Left lobe of liver (tissue), 2 donors: Measurements from ENCODE around the gene TTC28. TPM values are rescaled to one million over a fixed set of nuclear protein-coding genes. Genes with fewer than 3 reads are reported as not detected.
"Not testable (repeated sequence)": the region's sequence is repeated elsewhere in the genome, so short reads cannot be mapped to it uniquely, and the experiment has no call there.

ENCODE experiments used
- ATAC-seq: fragments of 200-7000 bp; cut with Tn5 transposase; one replicate; pipeline ENCODE4 v1.9.1; 2020; ENCODE audit warnings: mild to moderate bottlenecking, moderate library complexity
- DNase-seq: peaks from one replicate; pipeline ENCODE4 v3.0.0-alpha.2; 2020; ENCODE audit warnings: low spot score
- total RNA-seq: library from RNA; stranded (reverse); gene quantifications from one replicate; pipeline ENCODE4 v1.2.1, GENCODE V29; 2021
- donor health status: DM: no; HTN: no; CAD: no; lungs with moderate emphysema.
- donor health status: DM: no; HTN: yes; CAD: no.

The TTC28 gene
- total RNA-seq, 1 donor from 2014 or later: 12.3 TPM

DNA sequence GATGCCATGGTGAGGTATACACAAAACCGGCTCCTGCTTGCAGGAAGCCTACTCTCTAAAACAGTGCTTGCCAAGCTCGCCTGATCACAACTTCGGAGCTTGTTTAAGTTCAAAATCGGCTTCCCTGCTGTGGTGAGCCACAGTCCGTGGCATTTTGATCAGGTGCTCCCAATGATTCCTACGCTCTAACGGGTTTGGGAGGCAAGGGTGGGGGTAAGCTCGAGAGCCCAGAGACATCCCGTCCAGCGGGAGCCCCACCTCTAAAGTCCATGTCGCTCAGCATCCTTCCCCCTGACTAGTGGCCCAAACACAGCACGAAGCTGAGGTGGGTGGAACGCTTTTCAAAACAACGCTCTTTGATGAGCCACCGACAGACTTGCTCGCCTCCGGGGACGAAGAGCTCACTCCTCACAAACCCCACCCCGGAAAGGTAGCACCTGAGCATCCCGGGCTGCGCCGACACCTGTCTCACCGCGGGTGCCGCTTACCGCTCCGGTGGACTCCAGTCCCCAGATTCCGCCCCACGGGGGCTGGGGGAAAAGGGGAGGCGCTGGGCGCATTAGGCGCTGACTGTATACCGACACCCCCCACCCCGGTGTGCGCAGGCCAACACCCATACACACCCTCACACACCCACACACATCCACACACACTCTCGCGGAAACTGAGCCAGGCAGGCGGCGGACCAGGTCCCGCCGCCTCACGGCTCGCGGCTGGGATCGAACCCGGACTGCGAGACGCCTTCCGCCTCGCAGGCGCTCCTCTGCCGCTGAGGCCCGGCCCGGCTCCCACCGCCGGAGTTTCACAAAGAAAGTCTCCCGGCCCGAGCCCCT, 646 bp downstream of the TTC28 start:
- not testable (repeated sequence) for ATAC-seq
- peak; percentile 49 for DNase-seq

DNA sequence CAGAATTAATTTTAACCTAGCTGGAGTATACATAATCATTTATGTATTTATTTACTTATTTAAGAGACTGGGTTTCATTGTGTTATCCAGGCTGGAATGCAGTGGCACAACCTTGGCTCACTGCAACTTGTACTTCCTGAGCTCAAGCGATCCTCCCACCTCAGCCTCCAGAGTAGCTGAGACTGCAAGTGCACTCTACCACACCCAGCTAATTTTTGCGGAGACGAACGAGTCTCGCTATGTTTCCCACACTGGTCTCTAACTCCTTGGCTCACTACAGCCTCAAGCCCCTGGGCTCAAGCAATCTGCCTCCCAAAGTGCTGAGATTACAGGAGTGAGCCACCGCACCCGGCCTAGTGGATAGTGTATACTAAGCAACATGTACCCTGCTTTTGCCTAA, 1.5 kb downstream of the TTC28 start:
- ATAC-seq: not testable (repeated sequence)

DNA sequence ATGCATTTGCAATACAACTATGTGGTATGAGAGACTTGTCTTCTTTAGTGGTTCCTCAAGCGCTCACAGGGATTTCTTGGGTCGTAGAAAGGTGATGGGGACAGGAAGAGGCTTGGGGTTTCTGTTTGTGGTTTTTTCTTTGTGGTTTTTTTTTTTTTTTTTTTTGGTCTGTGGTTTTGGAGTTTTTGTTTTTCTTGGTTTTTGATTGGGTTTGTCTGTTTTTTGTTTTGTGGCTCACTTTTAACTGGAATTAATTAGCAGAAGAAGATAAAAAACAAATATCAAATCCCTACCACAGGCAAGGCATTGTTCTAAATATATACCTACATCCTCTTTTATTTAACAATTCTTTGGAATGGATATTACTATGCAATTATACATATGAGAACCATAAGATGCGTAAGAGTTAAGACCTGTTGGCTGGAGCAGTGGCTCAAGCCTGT, 5.5 kb downstream of the TTC28 start:
- DNase-seq (no peak), ATAC-seq (no peak)

More for the DNA sequence above, 1.5 kb downstream of the TTC28 start:
- not testable (repeated sequence) for DNase-seq

DNA sequence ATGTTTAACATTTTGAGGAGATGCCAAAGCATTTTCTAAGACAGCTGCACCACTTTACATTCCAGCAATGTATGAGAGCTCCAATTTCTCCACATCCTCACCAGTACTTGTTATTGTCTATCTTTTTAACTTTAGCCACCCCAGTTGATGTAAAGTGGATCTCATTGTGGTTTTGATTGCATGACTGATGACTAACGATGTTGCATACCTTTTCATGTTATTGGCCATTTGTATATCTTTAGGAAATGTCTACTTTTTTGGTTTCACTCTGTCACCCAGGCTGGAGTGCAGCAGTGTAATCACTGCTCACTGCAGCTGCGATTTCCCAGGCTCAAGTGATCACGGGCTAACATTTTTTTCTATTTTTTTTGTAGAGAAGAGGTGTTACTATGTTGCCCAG, 8.9 kb downstream of the TTC28 start:
- ATAC-seq: no peak
- DNase-seq: no peak

GRCh38 chr22:28670161-28670560, 9.5 kb downstream of the TTC28 start:
- DNase-seq (no peak), ATAC-seq (no peak)

DNA sequence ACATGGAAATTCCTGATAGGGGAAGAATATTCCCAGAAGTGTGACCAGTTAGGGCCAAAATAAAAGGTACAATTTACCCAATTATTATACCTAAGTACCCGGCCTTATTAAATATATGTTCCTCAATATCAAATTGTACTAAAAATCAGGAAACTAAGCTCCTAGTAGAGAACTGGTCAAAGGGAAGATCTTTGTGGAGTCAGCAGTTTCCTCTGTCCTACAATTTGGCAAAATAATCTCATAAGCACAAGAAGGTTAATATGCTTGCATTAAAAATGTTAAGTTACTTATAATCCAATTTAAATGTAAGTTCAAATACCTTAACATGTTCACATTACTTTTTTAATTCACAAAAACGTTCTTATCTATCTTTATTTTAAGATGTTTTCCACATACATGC, 10.3 kb downstream of the TTC28 start:
- no peak for ATAC-seq
- DNase-seq: no peak

GRCh38 chr22:28663569-28663942, 16.1 kb downstream of the TTC28 start:
- DNase-seq, ATAC-seq: not testable (repeated sequence)

- no peak for DNase-seq
- ATAC-seq: no peak
These were observed 21.2 kb downstream of the TTC28 start for GRCh38 chr22:28658448-28658847.

DNA sequence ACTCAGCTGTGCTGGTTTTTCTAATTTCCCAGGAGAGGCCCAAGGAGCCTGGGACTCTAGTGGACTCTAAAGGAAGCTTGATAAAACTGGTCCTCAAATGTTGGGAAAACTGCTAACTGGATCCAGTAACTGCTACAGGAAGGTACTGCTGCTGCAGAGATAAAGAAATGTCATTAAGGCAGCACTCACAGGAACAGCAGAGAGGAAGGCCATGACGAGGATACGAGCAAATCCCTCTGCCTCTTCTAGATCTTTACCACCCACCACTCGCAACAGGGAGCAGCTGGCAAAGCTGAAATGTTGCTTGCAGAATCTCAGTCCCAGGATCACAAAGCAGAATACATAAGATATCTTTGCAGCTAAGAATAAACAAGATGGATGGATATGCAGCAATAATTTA, 23.5 kb downstream of the TTC28 start:
- DNase-seq: no peak
- ATAC-seq: no peak

DNA sequence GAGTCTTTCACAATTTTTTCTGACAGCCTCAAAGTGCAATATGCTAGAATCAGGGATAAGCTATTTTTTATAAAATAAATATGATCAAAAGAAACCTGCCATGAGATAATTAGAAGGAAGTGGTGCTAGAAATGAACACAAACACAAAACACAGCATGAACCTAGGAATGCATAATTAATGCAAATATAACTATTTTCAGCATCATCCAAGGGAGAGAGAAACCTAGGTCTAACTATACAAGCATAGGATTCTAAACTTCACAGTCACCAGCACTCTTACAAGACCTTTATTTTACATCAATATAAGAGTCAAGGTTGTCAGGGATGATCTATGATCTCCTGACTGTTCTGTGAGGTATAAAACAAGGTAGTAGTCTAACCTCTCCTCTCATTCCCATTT, 29.2 kb downstream of the TTC28 start:
- ATAC-seq: no peak
- no peak for DNase-seq

GRCh38 chr22:28648792-28649191, 30.8 kb downstream of the TTC28 start:
- ATAC-seq (no peak), DNase-seq (no peak)

DNA sequence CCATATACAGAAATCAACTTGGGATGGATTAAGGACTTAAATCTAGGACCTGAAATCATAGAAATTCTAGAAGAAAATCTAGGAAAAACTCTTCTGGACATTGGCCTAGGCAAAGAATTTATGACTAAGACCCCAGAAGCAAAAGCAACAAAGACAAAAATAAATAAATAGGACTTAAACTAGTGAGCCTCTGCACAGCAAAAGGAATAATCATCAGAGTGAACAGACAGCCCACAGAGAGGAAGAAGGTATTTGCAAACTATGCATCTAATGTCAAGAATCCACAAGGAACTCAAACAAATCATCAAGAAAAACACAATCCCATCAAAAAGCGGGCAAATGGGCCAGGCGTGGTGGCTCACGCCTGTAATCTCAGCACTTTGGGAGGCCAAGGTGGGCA, 32.4 kb downstream of the TTC28 start:
- no peak for DNase-seq
- no peak for ATAC-seq

- DNase-seq (no peak), ATAC-seq (no peak)
These were observed 40.3 kb downstream of the TTC28 start for GRCh38 chr22:28639321-28639720.

- DNase-seq: no peak
These were observed 42.4 kb downstream of the TTC28 start for GRCh38 chr22:28637225-28637624.

GRCh38 chr22:28630177-28630574, 49.5 kb downstream of the TTC28 start:
- DNase-seq: no peak
- no peak for ATAC-seq

More at GRCh38 chr22:28637225-28637624, 42.4 kb downstream of the TTC28 start:
- no peak for ATAC-seq

DNA sequence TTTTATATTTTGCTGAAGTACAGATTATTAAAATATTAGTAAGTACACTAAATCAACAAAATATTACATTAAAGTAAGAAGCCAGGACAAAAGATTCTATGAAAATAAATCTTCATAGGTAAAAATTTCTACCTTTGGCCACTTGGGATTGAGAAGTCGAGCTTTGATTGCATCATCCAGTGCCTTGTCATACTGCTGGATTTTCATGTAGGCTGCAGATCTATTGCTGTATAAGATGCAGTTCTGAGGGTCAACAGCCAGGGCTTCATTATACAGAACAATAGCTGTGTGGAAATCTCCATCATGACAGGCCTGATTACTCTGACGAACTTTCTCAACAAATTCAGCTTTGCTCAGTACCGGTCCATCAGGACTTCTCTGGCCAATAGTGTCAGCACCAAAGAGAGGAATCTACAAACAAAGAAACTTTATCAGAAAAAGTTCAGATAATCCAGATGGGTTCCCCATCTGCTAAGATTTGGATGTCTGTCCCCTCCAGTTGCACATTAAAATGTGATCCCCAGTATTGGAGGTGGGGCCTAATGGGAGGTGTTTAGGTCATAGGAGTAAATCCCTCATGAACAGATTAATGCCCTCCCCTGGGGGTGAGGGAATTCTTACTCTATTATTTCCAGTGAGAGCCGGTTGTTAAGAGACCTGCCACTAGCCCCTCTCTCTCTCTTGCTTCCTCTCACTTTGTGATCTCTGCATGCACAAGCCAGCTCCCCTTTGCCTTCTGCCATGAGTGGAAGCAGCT, 50.0 kb downstream of the TTC28 start:
- no peak for DNase-seq
- ATAC-seq: no peak

- ATAC-seq (no peak), DNase-seq (no peak)
These were observed 50.9 kb downstream of the TTC28 start for GRCh38 chr22:28628766-28629165.

DNA sequence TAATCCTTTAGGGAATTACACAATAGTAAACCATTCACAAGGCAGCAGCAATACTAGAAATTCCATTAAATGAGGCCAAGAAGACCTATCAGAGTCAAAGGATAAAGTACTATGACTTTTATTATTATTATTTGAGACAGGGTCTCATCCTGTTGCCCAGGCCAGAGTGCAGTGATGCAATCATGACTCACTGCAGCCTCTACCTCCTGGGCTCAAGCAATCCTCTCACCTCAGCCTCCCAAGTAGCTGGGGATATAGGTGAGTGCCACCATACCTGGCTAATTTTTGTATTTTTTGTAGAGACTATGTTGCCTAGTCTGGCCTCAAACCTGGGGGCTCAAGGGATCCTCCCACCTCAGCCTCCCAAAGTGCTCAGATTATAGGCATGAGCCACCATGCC, 51.8 kb downstream of the TTC28 start:
- DNase-seq (no peak), ATAC-seq (no peak)

GRCh38 chr22:28620244-28620922, 59.3 kb downstream of the TTC28 start:
- DNase-seq: no peak
- ATAC-seq: no peak

- no peak for ATAC-seq
- DNase-seq: no peak
These were observed 60.4 kb downstream of the TTC28 start for GRCh38 chr22:28619236-28619635.

GRCh38 chr22:28615423-28615822, 64.2 kb downstream of the TTC28 start:
- not testable (repeated sequence) for ATAC-seq, DNase-seq

DNA sequence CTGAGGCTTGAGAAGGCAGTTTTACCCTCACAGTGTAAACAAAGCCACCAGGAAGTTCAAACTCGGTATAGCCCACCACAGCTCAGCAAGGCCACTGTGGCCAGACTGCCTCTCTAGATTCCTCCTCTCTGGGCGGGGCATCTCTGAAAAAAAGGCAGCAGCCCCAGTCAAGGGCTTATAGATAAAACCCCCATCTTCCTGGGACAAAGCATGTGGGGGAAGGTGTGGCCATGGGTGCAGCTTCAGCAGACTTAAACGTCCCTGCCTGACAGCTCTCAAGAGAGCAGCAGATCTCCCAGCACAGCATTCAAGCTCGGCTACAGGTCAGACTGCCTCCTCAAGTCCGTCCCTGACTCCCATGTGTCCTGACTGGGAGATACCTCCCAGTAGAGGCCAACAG, 69.7 kb downstream of the TTC28 start:
- DNase-seq (no peak), ATAC-seq (no peak)
